ENCODE data around the gene TRANK1.

GRCh38 chr3:36850743-36851142, 94.1 kb downstream of the TRANK1 start:
- no peak for TF ChIP-seq CTCF (IDR thresholded peaks at IDR 0.05)
- TF ChIP-seq POLR2A (IDR thresholded peaks at IDR 0.05) = no peak

All from adrenal gland (tissue), 5 donors.